ENCODE data around the gene NOSTRIN. TPM values are rescaled to one million over a fixed set of nuclear protein-coding genes. Genes with fewer than 3 reads are reported as not detected.

NOSTRIN gene
- polyA plus RNA-seq, 3 donors = not detected

DNA sequence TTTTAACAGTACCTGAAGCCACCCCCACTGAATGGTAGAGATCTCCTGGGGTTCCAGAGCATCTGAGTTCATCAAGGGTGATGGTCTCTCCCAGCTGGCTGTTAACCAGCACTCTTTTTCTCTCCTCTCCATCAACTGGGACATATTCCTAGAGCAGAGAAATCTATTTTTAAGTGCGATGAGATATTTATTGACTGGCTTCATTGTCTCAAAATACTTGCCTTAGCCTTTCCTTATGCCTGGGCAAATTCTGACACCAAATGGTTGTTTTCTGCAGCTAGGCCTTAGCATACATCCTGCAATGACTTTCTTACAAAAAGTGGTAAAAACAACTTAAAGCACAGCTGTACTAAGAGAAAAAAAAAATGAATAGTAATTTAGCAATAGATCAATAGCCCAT, 19.6 kb downstream of the NOSTRIN start:
- no peaks in the 10 kb centered on the region for H3K4me1 Mint-ChIP-seq
- no peak overlapping the region for H3K27ac ChIP-seq (ENCODE audit: low read depth in 1 of 2, low read length in 2 of 2)
- no peak for DNase-seq
- H3K27me3 Mint-ChIP-seq (ENCODE audit: low read depth in 3 of 3) = peaks cover 0 to 2% (median 0%) of the 10 kb centered on the region in 3 donors
- no peak overlapping the region for H3K4me3 Mint-ChIP-seq
- intact Hi-C loops (cut with micrococcal nuclease) = no loop called here
- no peaks in the 10 kb centered on the region for H3K36me3 Mint-ChIP-seq
- no peak overlapping the region for H2AFZ ChIP-seq (ENCODE audit: insufficient read depth, low read depth, low read length, poor library complexity, severe bottlenecking)
- no peaks in the 10 kb centered on the region for H4K20me1 ChIP-seq (ENCODE audit: insufficient read depth, low read length)
- H3K9me3 ChIP-seq (replicated peaks in 1 of 2; ENCODE audit: control insufficient read depth in 1 of 2, insufficient read depth in 1 of 2, low read length in 2 of 2) = no peaks in the 10 kb centered on the region
- H3K4me3 ChIP-seq (replicated peaks in 1 of 3; ENCODE audit: low read depth in 2 of 3, low read length in 3 of 3) = no peak overlapping the region
- no CpG with 5 or more reads among the region's 1 CpG for WGBS (ENCODE audit: insufficient coverage)
- H3K4me2 ChIP-seq (replicated peaks; ENCODE audit: extremely low read depth, low read length, poor library complexity, severe bottlenecking) = no peak overlapping the region
- TF ChIP-seq, protein P1, sequence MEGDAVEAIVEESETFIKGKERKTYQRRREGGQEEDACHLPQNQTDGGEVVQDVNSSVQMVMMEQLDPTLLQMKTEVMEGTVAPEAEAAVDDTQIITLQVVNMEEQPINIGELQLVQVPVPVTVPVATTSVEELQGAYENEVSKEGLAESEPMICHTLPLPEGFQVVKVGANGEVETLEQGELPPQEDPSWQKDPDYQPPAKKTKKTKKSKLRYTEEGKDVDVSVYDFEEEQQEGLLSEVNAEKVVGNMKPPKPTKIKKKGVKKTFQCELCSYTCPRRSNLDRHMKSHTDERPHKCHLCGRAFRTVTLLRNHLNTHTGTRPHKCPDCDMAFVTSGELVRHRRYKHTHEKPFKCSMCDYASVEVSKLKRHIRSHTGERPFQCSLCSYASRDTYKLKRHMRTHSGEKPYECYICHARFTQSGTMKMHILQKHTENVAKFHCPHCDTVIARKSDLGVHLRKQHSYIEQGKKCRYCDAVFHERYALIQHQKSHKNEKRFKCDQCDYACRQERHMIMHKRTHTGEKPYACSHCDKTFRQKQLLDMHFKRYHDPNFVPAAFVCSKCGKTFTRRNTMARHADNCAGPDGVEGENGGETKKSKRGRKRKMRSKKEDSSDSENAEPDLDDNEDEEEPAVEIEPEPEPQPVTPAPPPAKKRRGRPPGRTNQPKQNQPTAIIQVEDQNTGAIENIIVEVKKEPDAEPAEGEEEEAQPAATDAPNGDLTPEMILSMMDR (IDR thresholded peaks at IDR 0.05) = no peak
- peaks cover 0 to 2% (median 0%) of the 10 kb centered on the region in 7 donors for H3K9me3 Mint-ChIP-seq
- no peaks in the 10 kb centered on the region for H3K36me3 ChIP-seq (replicated peaks in 1 of 2; ENCODE audit: control insufficient read depth in 1 of 2, insufficient read depth in 2 of 2, low read length in 2 of 2)
- H3K27me3 ChIP-seq (ENCODE audit: control insufficient read depth in 2 of 2, insufficient read depth in 2 of 2, low read length in 2 of 2) = no peaks in the 10 kb centered on the region
- H3K4me1 ChIP-seq (ENCODE audit: control insufficient read depth in 1 of 2, insufficient read depth in 2 of 2, low read length in 2 of 2) = no peaks in the 10 kb centered on the region
- H3K27ac Mint-ChIP-seq = no peak overlapping the region
- no peak overlapping the region for H3K9ac ChIP-seq (ENCODE audit: insufficient read depth, low read length, poor library complexity, severe bottlenecking)
- H3K79me2 ChIP-seq (ENCODE audit: insufficient read depth, low read length) = no peaks in the 10 kb centered on the region

DNA sequence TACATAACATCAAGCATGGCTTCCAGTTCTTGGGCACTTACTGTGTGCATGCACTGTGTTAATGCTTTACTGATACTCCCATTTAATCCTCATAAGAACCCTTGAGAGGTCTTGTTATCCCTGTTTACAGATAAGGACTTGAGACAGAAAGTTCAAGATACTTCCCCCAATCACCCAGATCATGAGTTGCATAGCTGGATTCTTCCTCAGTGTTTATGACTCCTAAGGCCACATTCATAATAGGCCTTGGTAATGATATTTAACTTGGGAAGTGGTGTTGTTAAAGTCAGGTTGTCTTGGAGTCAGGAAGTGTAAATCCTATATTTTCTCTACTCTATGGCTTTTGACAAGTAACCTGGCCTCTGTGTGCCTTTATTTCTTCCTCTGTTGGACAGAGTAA, 22.7 kb downstream of the NOSTRIN start:
- Mint-ChIP-seq H3K27ac (no peak overlapping the region), H3K27me3 (ENCODE audit: low read depth in 3 of 3) (peaks cover 0 to 2% (median 1%) of the 10 kb centered on the region in 3 donors), H3K4me1 (no peaks in the 10 kb centered on the region), H3K4me3 (no peak overlapping the region), H3K9me3 (peaks cover 0 to 2% (median 0%) of the 10 kb centered on the region in 7 donors), H3K36me3 (no peaks in the 10 kb centered on the region)
- Histone ChIP-seq H4K20me1 (ENCODE audit: insufficient read depth, low read length) (no peaks in the 10 kb centered on the region), H3K27me3 (ENCODE audit: control insufficient read depth in 2 of 2, insufficient read depth in 2 of 2, low read length in 2 of 2) (no peaks in the 10 kb centered on the region), H2AFZ (ENCODE audit: insufficient read depth, low read depth, low read length, poor library complexity, severe bottlenecking) (no peak overlapping the region), H3K4me1 (ENCODE audit: control insufficient read depth in 1 of 2, insufficient read depth in 2 of 2, low read length in 2 of 2) (no peaks in the 10 kb centered on the region), H3K36me3 (replicated peaks in 1 of 2; ENCODE audit: control insufficient read depth in 1 of 2, insufficient read depth in 2 of 2, low read length in 2 of 2) (no peaks in the 10 kb centered on the region), H3K4me3 (replicated peaks in 1 of 3; ENCODE audit: low read depth in 2 of 3, low read length in 3 of 3) (no peak overlapping the region), H3K27ac (ENCODE audit: low read depth in 1 of 2, low read length in 2 of 2) (no peak overlapping the region), H3K4me2 (replicated peaks; ENCODE audit: extremely low read depth, low read length, poor library complexity, severe bottlenecking) (no peak overlapping the region), H3K9me3 (replicated peaks in 1 of 2; ENCODE audit: control insufficient read depth in 1 of 2, insufficient read depth in 1 of 2, low read length in 2 of 2) (no peaks in the 10 kb centered on the region), H3K9ac (ENCODE audit: insufficient read depth, low read length, poor library complexity, severe bottlenecking) (no peak overlapping the region), H3K79me2 (ENCODE audit: insufficient read depth, low read length) (no peaks in the 10 kb centered on the region)
- TF ChIP-seq, protein P1 (IDR thresholded peaks at IDR 0.05) = no peak
- no peak for DNase-seq
- intact Hi-C loops (cut with micrococcal nuclease) = no loop called here
